Colonic mucosa (tissue), 4 donors: ENCODE results near the gene AKNA. TPM values are rescaled to one million over a fixed set of nuclear protein-coding genes. Genes with fewer than 3 reads are reported as not detected.

Experiments used
- DNase-seq: peaks from one replicate; pipeline ENCODE4 v3.0.0-alpha.2; 2020
- H3K27ac ChIP-seq: fragments of 200-600 bp; one replicate; pipeline ENCODE4 v1.8.0; 2021
- H3K27me3 ChIP-seq: fragments of 200-600 bp; one replicate; pipeline ENCODE4 v1.8.0; 2021
- H3K36me3 ChIP-seq: fragments of 200-600 bp; one replicate; pipeline ENCODE4 v1.8.0; 2021
- H3K4me1 ChIP-seq: fragments of 200-600 bp; one replicate; pipeline ENCODE4 v1.8.0; 2021; ENCODE audit warnings: mild to moderate bottlenecking
- H3K4me3 ChIP-seq: fragments of 200-600 bp; one replicate; pipeline ENCODE4 v1.8.0; 2021
- H3K9ac ChIP-seq, 2 donors: one replicate each; pipeline ENCODE4 v1.7.0; 2013; ENCODE audit warnings: control low read depth in 2 of 2, low read depth in 2 of 2, low read length in 2 of 2
- H3K9me3 ChIP-seq: fragments of 200-600 bp; one replicate; pipeline ENCODE4 v1.8.0; 2021
- CTCF ChIP-seq: fragments of 200-600 bp; IDR thresholded peaks from one replicate; pipeline ENCODE4 v1.8.0; 2022; ENCODE audit warnings: antibody characterized with exemption, mild to moderate bottlenecking
- intact Hi-C: fragments of 100-400 bp; cut with DNase I; formaldehyde crosslinking; loops from one replicate; pipeline ENCODE4 v1.14.1; 2022
- total RNA-seq, 2 donors: library from RNA; stranded (reverse); fragmentation: NEBNext Ultra II Directional in 1 of 2; extraction: Animal tissue kit (Norgen Biotek cat#: 25700) in 1 of 2; gene quantifications; one replicate each; pipeline ENCODE4 v1.2.1, GENCODE V29; 2021
- donor health status: healthy.
- donor health status: DM: no; HTN: no; CAD: no.
- donor health status: DM: no; HTN: no; CAD: no.

AKNA gene
- total RNA-seq, 2 donors from 2014 or later, result 26.9 to 44.9 TPM

DNA sequence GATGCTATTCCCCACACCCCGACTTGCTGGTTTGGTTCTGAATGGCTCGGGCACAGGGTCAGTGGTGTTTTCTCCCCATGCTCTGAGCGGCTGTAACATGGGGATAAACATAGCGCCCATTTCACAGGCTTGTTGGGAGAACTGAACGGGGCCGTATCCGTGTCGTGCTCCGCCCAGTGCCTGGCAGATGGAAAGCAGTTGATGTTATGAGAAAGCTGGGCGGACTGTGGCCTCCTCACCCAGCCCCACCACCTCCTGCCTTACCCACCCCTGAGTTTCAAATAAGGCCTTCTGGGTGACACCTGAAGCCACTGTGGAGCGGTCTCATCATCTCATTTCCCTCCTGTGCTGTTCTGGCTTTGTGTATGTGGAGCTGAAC, 43.6 kb downstream of the AKNA start:
- no peak for TF ChIP-seq CTCF
- H3K4me3 ChIP-seq, result no peak overlapping the region
- no peaks in the 10 kb centered on the region for H3K9me3 ChIP-seq
- intact Hi-C loops, result no loop called here
- H3K9ac ChIP-seq, result no peak overlapping the region
- H3K36me3 ChIP-seq, result peaks cover 28% of the 10 kb centered on the region
- H3K27ac ChIP-seq, result no peak overlapping the region
- no peaks in the 10 kb centered on the region for H3K4me1 ChIP-seq
- DNase-seq, result no peak
- no peaks in the 10 kb centered on the region for H3K27me3 ChIP-seq

GRCh38 chr9:114343471-114344187, 44.2 kb downstream of the AKNA start:
- DNase-seq, result no peak
- Histone ChIP-seq H3K4me1 (no peaks in the 10 kb centered on the region), H3K27ac (no peak overlapping the region), H3K4me3 (no peak overlapping the region), H3K27me3 (no peaks in the 10 kb centered on the region), H3K9me3 (no peaks in the 10 kb centered on the region), H3K36me3 (peaks cover 28% of the 10 kb centered on the region), H3K9ac (no peak overlapping the region)
- no peak for TF ChIP-seq CTCF
- intact Hi-C loops, result no loop called here

DNA sequence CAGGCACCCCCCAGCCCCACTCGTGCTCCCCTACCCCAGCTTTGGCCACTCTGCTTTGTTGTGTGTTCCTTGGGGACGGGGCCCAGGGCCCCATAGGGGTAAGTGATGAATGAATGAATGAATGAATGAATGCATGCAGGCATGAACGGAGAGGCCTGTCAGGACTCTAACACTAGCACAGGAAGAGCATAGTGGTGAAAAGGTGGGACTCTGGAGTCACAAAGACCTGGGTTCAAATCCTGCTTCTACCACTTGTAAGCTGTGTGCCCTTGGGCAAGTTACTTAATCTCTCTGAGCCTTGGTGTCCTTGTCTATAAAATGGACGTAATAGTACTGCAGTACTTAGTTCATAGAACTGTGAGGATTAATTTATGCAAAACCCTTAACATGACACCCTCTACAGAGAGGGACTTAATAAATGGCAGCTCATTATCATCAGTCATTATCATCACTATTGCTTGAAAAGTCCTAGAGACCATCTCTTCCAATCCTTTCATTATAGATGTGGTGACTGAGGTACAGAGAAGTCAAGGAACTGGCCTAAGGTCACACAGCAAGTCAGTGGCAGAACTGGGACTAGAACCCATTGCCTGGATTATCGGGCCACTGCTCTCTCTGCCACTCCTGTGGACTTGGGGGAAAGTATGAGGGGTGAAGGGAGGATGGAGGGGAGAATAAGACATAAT, 44.9 kb downstream of the AKNA start:
- H3K36me3 ChIP-seq, result peaks cover 31% of the 10 kb centered on the region

GRCh38 chr9:114341991-114342390, 45.8 kb downstream of the AKNA start:
- no peaks in the 10 kb centered on the region for H3K4me1 ChIP-seq
- no peaks in the 10 kb centered on the region for H3K9me3 ChIP-seq
- TF ChIP-seq CTCF, result no peak
- no peak overlapping the region for H3K9ac ChIP-seq
- intact Hi-C loops, result no loop called here
- no peak overlapping the region for H3K4me3 ChIP-seq
- H3K27me3 ChIP-seq, result no peaks in the 10 kb centered on the region
- peaks cover 30% of the 10 kb centered on the region for H3K36me3 ChIP-seq
- DNase-seq, result no peak
- H3K27ac ChIP-seq, result no peak overlapping the region

More for the DNA sequence above, 44.9 kb downstream of the AKNA start:
- Histone ChIP-seq H3K4me3 (no peak overlapping the region), H3K9me3 (no peaks in the 10 kb centered on the region), H3K27me3 (no peaks in the 10 kb centered on the region), H3K27ac (no peak overlapping the region), H3K9ac (no peak overlapping the region), H3K4me1 (no peaks in the 10 kb centered on the region)
- no peak for DNase-seq
- TF ChIP-seq CTCF, result no peak
- intact Hi-C loops, result no loop called here

- Histone ChIP-seq H3K9me3 (no peaks in the 10 kb centered on the region), H3K27ac (no peak overlapping the region), H3K9ac (no peak overlapping the region), H3K27me3 (no peaks in the 10 kb centered on the region), H3K4me1 (no peaks in the 10 kb centered on the region), H3K36me3 (peaks cover 24% of the 10 kb centered on the region), H3K4me3 (no peak overlapping the region)
- DNase-seq, result no peak
- intact Hi-C loops, result no loop called here
- TF ChIP-seq CTCF, result no peak
Measured at GRCh38 chr9:114341152-114341830, 46.5 kb downstream of the AKNA start.
